Right lung (tissue), 5 donors: ENCODE measurements around the gene TRIM33. TPM values are rescaled to one million over a fixed set of nuclear protein-coding genes. Genes with fewer than 3 reads are reported as not detected.
"Not testable (repeated sequence)": the region's sequence is repeated elsewhere in the genome, so short reads cannot be mapped to it uniquely, and the experiment has no call there.

Source experiments
- DNase-seq, 2 donors: peaks; one replicate each; pipeline ENCODE4 v3.0.0-alpha.2; 2013
- polyA plus RNA-seq, 5 donors: library from polyadenylated mRNA; unstranded; fragments of 120-200 nt; gene quantifications; one replicate each; pipeline versions ENCODE4 v1.2.1 to v1.2.3, GENCODE V29; 2013; ENCODE audit warnings: inconsistent platforms in 1 of 5, low replicate concordance in 1 of 5; ENCODE audit not compliant: insufficient read length in 5 of 5, insufficient read depth in 1 of 5

TRIM33 gene
- polyA plus RNA-seq, 5 donors = 36.0 to 62.9 (median 54.5) TPM

GRCh38 chr1:114512595-114513280 lies 1.7 kb upstream of the TRIM33 start:
- DNase-seq = no peak

- DNase-seq = peak; percentile 35 to 36
Measured at GRCh38 chr1:114510274-114511031, 550 bp downstream of the TRIM33 start.

GRCh38 chr1:114509596-114510273 lies 1.3 kb downstream of the TRIM33 start:
- no peak for DNase-seq

GRCh38 chr1:114508386-114508898 lies 2.6 kb downstream of the TRIM33 start:
- no peak for DNase-seq

- peak; percentile 57 to 64 for DNase-seq
Measured at GRCh38 chr1:114507513-114507912, 3.5 kb downstream of the TRIM33 start.

GRCh38 chr1:114505148-114505561 lies 5.8 kb downstream of the TRIM33 start:
- no peak for DNase-seq

- DNase-seq = peak; percentile 57 to 74
Measured at GRCh38 chr1:114503916-114504422, 7.0 kb downstream of the TRIM33 start.

- no peak for DNase-seq
Measured at GRCh38 chr1:114502080-114502479, 8.9 kb downstream of the TRIM33 start.

- no peak for DNase-seq
Measured at GRCh38 chr1:114499478-114499877, 11.5 kb downstream of the TRIM33 start.

GRCh38 chr1:114496089-114496488 lies 14.9 kb downstream of the TRIM33 start:
- no peak for DNase-seq

- no peak for DNase-seq
Measured at GRCh38 chr1:114495486-114495885, 15.5 kb downstream of the TRIM33 start.

GRCh38 chr1:114492978-114493377 lies 18.0 kb downstream of the TRIM33 start:
- DNase-seq = no peak

- DNase-seq = no peak
Measured at GRCh38 chr1:114490274-114490693, 20.7 kb downstream of the TRIM33 start.

- no peak for DNase-seq
Measured at GRCh38 chr1:114488739-114489138, 22.3 kb downstream of the TRIM33 start.

- DNase-seq = no peak
Measured at GRCh38 chr1:114485286-114485685, 25.7 kb downstream of the TRIM33 start.

GRCh38 chr1:114482585-114482984 lies 28.4 kb downstream of the TRIM33 start:
- no peak for DNase-seq

GRCh38 chr1:114479636-114480035 lies 31.4 kb downstream of the TRIM33 start:
- DNase-seq = not testable (repeated sequence)

GRCh38 chr1:114479134-114479533 lies 31.9 kb downstream of the TRIM33 start:
- no peak for DNase-seq

GRCh38 chr1:114473796-114474195 lies 37.2 kb downstream of the TRIM33 start:
- DNase-seq = no peak

GRCh38 chr1:114472408-114472807 lies 38.6 kb downstream of the TRIM33 start:
- DNase-seq = no peak

- DNase-seq = no peak
Measured at GRCh38 chr1:114470681-114471080, 40.3 kb downstream of the TRIM33 start.
